Left lung (tissue), 10 donors: ENCODE results near the gene PLEKHG3. TPM values are rescaled to one million over a fixed set of nuclear protein-coding genes. Genes with fewer than 3 reads are reported as not detected.

Source experiments
- ATAC-seq: fragments of 200-7000 bp; cut with Tn5 transposase; one replicate; pipeline ENCODE4 v1.9.1; 2020; ENCODE audit warnings: moderate library complexity
- DNase-seq, 4 donors: peaks; one replicate each; pipeline ENCODE4 v3.0.0-alpha.2; 2013 to 2020
- H3K27ac ChIP-seq, 2 donors: fragments of 200-600 bp; sonication (generic) in 1 of 2; one replicate each; pipeline versions ENCODE4 v1.5.0 to v1.8.0; 2020 to 2021
- H3K27me3 ChIP-seq, 2 donors: fragments of 200-600 bp; sonication (generic) in 1 of 2; one replicate each; pipeline versions ENCODE4 v1.5.0 to v1.8.0; 2020 to 2021
- H3K36me3 ChIP-seq, 2 donors: fragments of 200-600 bp; sonication (generic) in 1 of 2; one replicate each; pipeline versions ENCODE4 v1.5.0 to v1.8.0; 2020 to 2021
- H3K4me1 ChIP-seq, 2 donors: fragments of 200-600 bp; one replicate each; pipeline ENCODE4 v1.8.0; 2021
- H3K4me3 ChIP-seq, 2 donors: fragments of 200-600 bp; sonication (generic) in 1 of 2; one replicate each; pipeline versions ENCODE4 v1.5.0 to v1.8.0; 2020 to 2021; ENCODE audit warnings: mild to moderate bottlenecking in 1 of 2
- H3K9me3 ChIP-seq, 2 donors: fragments of 200-600 bp; sonication (generic) in 1 of 2; one replicate each; pipeline versions ENCODE4 v1.5.0 to v1.8.0; 2020 to 2021
- CTCF ChIP-seq, 2 donors: fragments of 200-600 bp; sonication (generic) in 1 of 2; IDR thresholded peaks; one replicate each; pipeline versions ENCODE4 v1.5.0 to v1.8.0; 2021; ENCODE audit warnings: antibody characterized with exemption in 2 of 2
- intact Hi-C, 2 donors: fragments of 100-400 bp; cut with DNase I; formaldehyde crosslinking; loops; one replicate each; pipeline versions ENCODE4 v1.11.2 to v1.14.2; 2022
- polyA plus RNA-seq, 6 donors: library from polyadenylated mRNA; unstranded; fragments of 120-200 nt; gene quantifications; one replicate each; pipeline ENCODE4 v1.2.1, GENCODE V29; 2013; ENCODE audit not compliant: insufficient read length in 6 of 6
- total RNA-seq, 2 donors: library from RNA; stranded (reverse); fragmentation: NEBNext Ultra II Directional; extraction: Animal tissue kit (Norgen Biotek cat#: 25700); gene quantifications; one replicate each; pipeline ENCODE4 v1.2.1, GENCODE V29; 2021
- donor health status: DM: no; HTN: yes; CAD: no.
- donor health status: DM: no; HTN: no; CAD: no.

Gene PLEKHG3
- total and polyA plus RNA-seq, 8 donors = 31.9 to 67.3 (median 56.0) TPM

GRCh38 chr14:64755781-64756221 lies 51.6 kb downstream of the PLEKHG3 start:
- no peak overlapping the region for H3K27ac ChIP-seq
- no peak for ATAC-seq
- DNase-seq = no peak
- H3K9me3 ChIP-seq = no peaks in the 10 kb centered on the region
- no peaks in the 10 kb centered on the region for H3K36me3 ChIP-seq
- H3K27me3 ChIP-seq = peaks cover 0 to 21% of the 10 kb centered on the region in 2 donors
- no peak for TF ChIP-seq CTCF (IDR thresholded peaks at IDR 0.05)
- H3K4me1 ChIP-seq = peaks cover 12 to 19% of the 10 kb centered on the region in 2 donors
- intact Hi-C loops = no loop called here
- H3K4me3 ChIP-seq = no peak overlapping the region

- TF ChIP-seq CTCF (IDR thresholded peaks at IDR 0.05) = no peak
- H3K4me3 ChIP-seq = no peak overlapping the region
- H3K36me3 ChIP-seq = no peaks in the 10 kb centered on the region
- no peak for DNase-seq
- intact Hi-C loops = no loop called here
- H3K4me1 ChIP-seq = peaks cover 21 to 23% of the 10 kb centered on the region in 2 donors
- ATAC-seq = no peak
- peaks cover 0 to 29% of the 10 kb centered on the region in 2 donors for H3K27me3 ChIP-seq
- no peaks in the 10 kb centered on the region for H3K9me3 ChIP-seq
- no peak overlapping the region for H3K27ac ChIP-seq
Observed at GRCh38 chr14:64756712-64757111, 52.5 kb downstream of the PLEKHG3 start.

- TF ChIP-seq CTCF (IDR thresholded peaks at IDR 0.05) = no peak
- Histone ChIP-seq H3K4me3 (no peak overlapping the region), H3K27ac (peak overlapping the region in 1 of 2 donors; percentile 65), H3K9me3 (no peaks in the 10 kb centered on the region), H3K4me1 (peaks cover 25 to 27% of the 10 kb centered on the region in 2 donors), H3K27me3 (peaks cover 0 to 37% of the 10 kb centered on the region in 2 donors), H3K36me3 (no peaks in the 10 kb centered on the region)
- intact Hi-C loops = no loop called here
- DNase-seq = no peak
- ATAC-seq = no peak
Observed at GRCh38 chr14:64757601-64758000, 53.4 kb downstream of the PLEKHG3 start.

GRCh38 chr14:64758025-64758521 lies 53.8 kb downstream of the PLEKHG3 start:
- Histone ChIP-seq H3K9me3 (no peaks in the 10 kb centered on the region), H3K4me3 (no peak overlapping the region), H3K4me1 (peaks cover 25 to 27% of the 10 kb centered on the region in 2 donors), H3K36me3 (no peaks in the 10 kb centered on the region), H3K27me3 (peaks cover 0 to 41% of the 10 kb centered on the region in 2 donors), H3K27ac (peak overlapping the region in 1 of 2 donors; percentile 65)
- intact Hi-C loops = no loop called here
- DNase-seq (peak in 2 of 4 donors; percentile 60 to 65), ATAC-seq (peak; percentile 80)
- TF ChIP-seq CTCF (IDR thresholded peaks at IDR 0.05) = no peak

- no peak overlapping the region for H3K4me3 ChIP-seq
- H3K9me3 ChIP-seq = no peaks in the 10 kb centered on the region
- peaks cover 0 to 34% of the 10 kb centered on the region in 2 donors for H3K27me3 ChIP-seq
- H3K4me1 ChIP-seq = peaks cover 25 to 28% of the 10 kb centered on the region in 2 donors
- intact Hi-C loops = no loop called here
- H3K27ac ChIP-seq = peak overlapping the region in 1 of 2 donors; percentile 65
- ATAC-seq (peak; percentile 65), DNase-seq (peak in 3 of 4 donors; percentile 52 to 82 (median 60))
- TF ChIP-seq CTCF (IDR thresholded peaks at IDR 0.05) = no peak
- no peaks in the 10 kb centered on the region for H3K36me3 ChIP-seq
Observed at GRCh38 chr14:64758691-64759554, 54.7 kb downstream of the PLEKHG3 start.
